ENCODE data around the gene TIAL1. TPM values are rescaled to one million over a fixed set of nuclear protein-coding genes. Genes with fewer than 3 reads are reported as not detected.

Gene TIAL1
- total RNA-seq (2021) (81.4 and 94.1 TPM in 2 replicates), Bru-seq, nascent RNA (percentile 95 among the genes with signal in this experiment), BruChase-seq, experiment 1, labeled RNA remaining after a 2-hour chase (percentile 97 among the genes with signal in this experiment), BruChase-seq, experiment 2, labeled RNA remaining after a 6-hour chase (percentile 94 among the genes with signal in this experiment)
- long read RNA-seq, full-length matches to known transcripts = 10 of 19 reads
- long read RNA-seq, partial matches to known transcripts = 2 of 19 reads
- long read RNA-seq, other reads (novel, unspliced or antisense) = 7 of 19 reads

DNA sequence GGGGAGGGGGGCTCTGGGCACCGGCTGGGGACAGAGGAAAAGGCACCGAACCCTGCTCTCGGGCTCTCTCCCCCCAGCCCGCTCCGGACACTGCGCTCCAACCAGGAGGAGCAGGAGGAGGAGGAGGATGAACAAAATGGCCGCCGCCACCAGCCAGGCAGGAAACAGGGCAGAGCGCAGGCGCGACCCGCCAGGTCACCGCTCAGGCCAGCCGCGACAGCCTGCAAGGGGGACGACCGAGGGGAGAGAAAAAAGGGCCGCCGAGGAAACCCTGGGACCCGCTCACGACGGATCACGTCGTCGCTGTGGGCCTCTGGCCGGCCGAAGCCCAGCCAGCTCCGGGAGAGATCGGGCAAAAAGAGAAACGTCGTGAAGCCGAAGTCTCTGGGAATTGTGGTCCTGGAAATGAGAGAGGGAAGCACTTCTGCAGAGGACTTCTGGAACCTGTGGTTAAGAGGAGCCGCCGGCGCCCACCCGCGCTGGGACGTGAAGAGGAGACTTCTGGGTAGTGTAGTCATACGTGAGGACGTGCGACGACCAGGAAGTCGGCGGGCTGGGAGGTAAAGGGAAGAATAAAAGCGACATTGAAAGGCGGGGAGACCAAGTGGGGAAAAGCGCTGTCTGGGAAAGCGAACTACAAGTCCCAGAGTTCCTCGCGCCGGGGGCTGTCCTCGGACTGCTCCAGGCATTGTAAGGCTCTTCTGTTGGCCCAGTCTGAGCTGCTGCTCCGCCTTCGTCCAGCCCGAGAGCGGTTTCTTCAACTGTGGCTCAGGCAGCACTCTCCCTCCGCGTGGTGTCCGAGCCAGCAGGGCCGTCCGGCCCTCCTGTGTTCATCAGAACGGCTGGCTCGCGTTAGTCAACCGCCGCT, at the start of gene TIAL1:
TIAL1 (minus strand) TSS at position 428 of the 868 bp plus-strand sequence. CDS start 499 bp downstream, outside the sequence.
- intact Hi-C loops (cut with micrococcal nuclease; ENCODE audit: unreplicated experiment) = loop anchor here (2.0 kb wide), 2 partner anchors 80 to 128 kb away; no protein-coding TSS in a partner anchor
- peak within 1 kb of the TSS; percentile 92 for H3K27ac ChIP-seq
- H3K9me3 ChIP-seq (ENCODE audit: insufficient read depth, low read depth) = no peaks in the 10 kb centered on the region
- no peaks in the 10 kb centered on the region for H3K9me2 ChIP-seq (ENCODE audit: insufficient read depth)
- peak within 1 kb of the TSS; percentile 91 for H2AFZ ChIP-seq
- H3K4me1 ChIP-seq (replicated peaks; ENCODE audit: insufficient read depth) = peaks cover 35% of the 10 kb centered on the region
- peak within 1 kb of the TSS; percentile 98 for H3K4me2 ChIP-seq
- CTCF ChIA-PET = interaction anchor here (0.6 to 1.0 kb wide), 2 partner anchors 55 to 390 kb away, joined by 3 to 5 read pairs; partner anchors contain the start of genes BAG3 and GRK5
- DNase-seq = peak; percentile 92 to 96
- peaks cover 45% of the 10 kb centered on the region for H3K79me2 ChIP-seq (ENCODE audit: low read depth)
- no peaks in the 10 kb centered on the region for H3F3A ChIP-seq (ENCODE audit: insufficient read depth, low read depth)
- peaks cover 8% of the 10 kb centered on the region; the same call in 1 of the 2 replicates for H3K36me3 ChIP-seq (ENCODE audit: low read depth)
- no peaks in the 10 kb centered on the region for H3K27me3 ChIP-seq (ENCODE audit: insufficient read depth, low read depth)
- no TSS peak for BruUV-seq (replicated peaks)
- peaks cover 34% of the 10 kb centered on the region for H4K20me1 ChIP-seq (ENCODE audit: insufficient read depth)
- peak within 1 kb of the TSS; percentile 79 for H3K4me3 ChIP-seq
- TF ChIP-seq, protein P1, sequence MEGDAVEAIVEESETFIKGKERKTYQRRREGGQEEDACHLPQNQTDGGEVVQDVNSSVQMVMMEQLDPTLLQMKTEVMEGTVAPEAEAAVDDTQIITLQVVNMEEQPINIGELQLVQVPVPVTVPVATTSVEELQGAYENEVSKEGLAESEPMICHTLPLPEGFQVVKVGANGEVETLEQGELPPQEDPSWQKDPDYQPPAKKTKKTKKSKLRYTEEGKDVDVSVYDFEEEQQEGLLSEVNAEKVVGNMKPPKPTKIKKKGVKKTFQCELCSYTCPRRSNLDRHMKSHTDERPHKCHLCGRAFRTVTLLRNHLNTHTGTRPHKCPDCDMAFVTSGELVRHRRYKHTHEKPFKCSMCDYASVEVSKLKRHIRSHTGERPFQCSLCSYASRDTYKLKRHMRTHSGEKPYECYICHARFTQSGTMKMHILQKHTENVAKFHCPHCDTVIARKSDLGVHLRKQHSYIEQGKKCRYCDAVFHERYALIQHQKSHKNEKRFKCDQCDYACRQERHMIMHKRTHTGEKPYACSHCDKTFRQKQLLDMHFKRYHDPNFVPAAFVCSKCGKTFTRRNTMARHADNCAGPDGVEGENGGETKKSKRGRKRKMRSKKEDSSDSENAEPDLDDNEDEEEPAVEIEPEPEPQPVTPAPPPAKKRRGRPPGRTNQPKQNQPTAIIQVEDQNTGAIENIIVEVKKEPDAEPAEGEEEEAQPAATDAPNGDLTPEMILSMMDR (conservative IDR thresholded peaks at IDR 0.05) = no peak
- TF ChIP-seq EZH2 (IDR thresholded peaks at IDR 0.05; ENCODE audit: low read depth) = no peak
- POLR2A ChIA-PET (ENCODE audit: unreplicated experiment) = no interaction called here

DNA sequence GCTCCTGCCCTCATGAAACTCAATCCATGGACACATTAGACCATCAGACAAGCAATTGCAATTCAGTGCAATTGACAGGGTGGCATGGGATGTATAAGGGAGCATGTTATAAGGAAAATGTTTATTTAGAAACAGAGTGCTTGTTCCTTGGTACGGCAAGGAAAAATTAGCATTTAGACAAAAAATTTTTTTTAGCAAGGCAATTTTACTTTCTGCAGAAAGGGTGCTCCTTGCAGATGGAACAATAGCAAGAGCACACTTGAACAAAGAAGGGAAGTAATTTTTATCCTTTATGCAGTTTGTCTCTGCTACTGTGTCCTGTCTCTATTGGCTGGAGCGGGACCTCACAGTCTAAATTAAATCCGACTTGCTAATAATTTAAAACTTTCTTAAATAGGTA, 48.2 kb upstream of the TIAL1 start:
- no peaks in the 10 kb centered on the region for H3K9me2 ChIP-seq (ENCODE audit: insufficient read depth)
- TF ChIP-seq, protein P1 (conservative IDR thresholded peaks at IDR 0.05) = no peak
- TF ChIP-seq EZH2 (IDR thresholded peaks at IDR 0.05; ENCODE audit: low read depth) = no peak
- no peaks in the 10 kb centered on the region for H3K36me3 ChIP-seq (ENCODE audit: low read depth)
- intact Hi-C loops (cut with micrococcal nuclease; ENCODE audit: unreplicated experiment) = no loop called here
- H3K4me2 ChIP-seq = no peak overlapping the region
- H3K27ac ChIP-seq = no peak overlapping the region
- H4K20me1 ChIP-seq (ENCODE audit: insufficient read depth) = no peaks in the 10 kb centered on the region
- H3K4me3 ChIP-seq = no peak overlapping the region
- no peaks in the 10 kb centered on the region for H3K79me2 ChIP-seq (ENCODE audit: low read depth)
- BruUV-seq (replicated peaks) = no TSS peak
- H3K4me1 ChIP-seq (replicated peaks; ENCODE audit: insufficient read depth) = no peaks in the 10 kb centered on the region
- no peak overlapping the region for H2AFZ ChIP-seq
- H3F3A ChIP-seq (ENCODE audit: insufficient read depth, low read depth) = no peaks in the 10 kb centered on the region
- CTCF ChIA-PET = no interaction called here
- no peaks in the 10 kb centered on the region for H3K27me3 ChIP-seq (ENCODE audit: insufficient read depth, low read depth)
- no peaks in the 10 kb centered on the region for H3K9me3 ChIP-seq (ENCODE audit: insufficient read depth, low read depth)
- DNase-seq = no peak
- POLR2A ChIA-PET (ENCODE audit: unreplicated experiment) = no interaction called here

GRCh38 chr10:119644205-119644814, 47.5 kb upstream of the TIAL1 start:
- H3K9me3 ChIP-seq (ENCODE audit: insufficient read depth, low read depth) = no peaks in the 10 kb centered on the region
- H3K4me2 ChIP-seq = no peak overlapping the region
- H3K9me2 ChIP-seq (ENCODE audit: insufficient read depth) = no peaks in the 10 kb centered on the region
- no peak for DNase-seq
- no peak overlapping the region for H2AFZ ChIP-seq
- no peak overlapping the region for H3K4me3 ChIP-seq
- H3K36me3 ChIP-seq (ENCODE audit: low read depth) = no peaks in the 10 kb centered on the region
- POLR2A ChIA-PET (ENCODE audit: unreplicated experiment) = no interaction called here
- H3F3A ChIP-seq (ENCODE audit: insufficient read depth, low read depth) = no peaks in the 10 kb centered on the region
- H4K20me1 ChIP-seq (ENCODE audit: insufficient read depth) = no peaks in the 10 kb centered on the region
- no peaks in the 10 kb centered on the region for H3K79me2 ChIP-seq (ENCODE audit: low read depth)
- TF ChIP-seq EZH2 (IDR thresholded peaks at IDR 0.05; ENCODE audit: low read depth) = no peak
- TF ChIP-seq, protein P1 (conservative IDR thresholded peaks at IDR 0.05) = no peak
- no peaks in the 10 kb centered on the region for H3K27me3 ChIP-seq (ENCODE audit: insufficient read depth, low read depth)
- no peaks in the 10 kb centered on the region for H3K4me1 ChIP-seq (replicated peaks; ENCODE audit: insufficient read depth)
- no TSS peak for BruUV-seq (replicated peaks)
- intact Hi-C loops (cut with micrococcal nuclease; ENCODE audit: unreplicated experiment) = no loop called here
- CTCF ChIA-PET = no interaction called here
- no peak overlapping the region for H3K27ac ChIP-seq
